ENCODE data around the gene PRKD2.
"Not testable (repeated sequence)": the region's sequence is repeated elsewhere in the genome, so short reads cannot be mapped to it uniquely, and the experiment has no call there.

The PRKD2 gene

DNA sequence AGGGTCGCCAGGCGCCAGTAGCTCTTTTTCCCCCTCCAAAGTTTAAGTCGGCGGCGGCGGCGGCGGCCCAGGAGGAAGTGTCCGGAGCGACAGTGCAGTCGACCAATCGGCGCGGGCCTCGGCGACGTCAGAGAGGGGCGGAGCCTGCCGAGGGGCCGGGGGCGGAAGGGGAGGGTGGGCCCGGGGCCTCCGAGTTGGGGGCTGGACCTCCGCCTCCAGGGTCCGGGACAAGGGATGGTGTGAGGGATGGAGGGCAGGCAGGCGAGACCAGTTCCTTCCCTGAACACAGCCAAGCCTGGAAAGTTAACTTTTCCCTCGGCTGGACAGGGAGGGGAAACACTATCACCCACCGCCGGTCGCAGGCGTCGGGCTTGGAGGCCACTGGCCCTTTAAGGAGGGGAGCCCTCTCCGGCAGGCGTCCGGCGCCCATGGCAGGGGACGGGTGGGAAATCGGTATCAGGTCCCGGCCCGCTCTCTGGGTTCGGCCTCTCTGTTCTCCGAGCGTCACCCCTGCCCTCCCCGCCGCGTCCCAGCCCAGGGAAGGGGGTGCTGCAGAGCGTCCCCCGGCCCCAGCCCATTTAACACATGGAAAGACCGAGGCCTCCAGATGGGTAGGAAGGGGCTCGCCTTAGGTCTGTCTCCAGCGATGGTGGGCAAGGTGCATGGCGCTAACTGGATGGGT lies at the start of gene PRKD2:
PRKD2 (minus strand) TSS at position 81 of the 682 bp plus-strand sequence. CDS start 744 bp downstream, outside the sequence.
- peak; percentile 76 for DNase-seq

DNA sequence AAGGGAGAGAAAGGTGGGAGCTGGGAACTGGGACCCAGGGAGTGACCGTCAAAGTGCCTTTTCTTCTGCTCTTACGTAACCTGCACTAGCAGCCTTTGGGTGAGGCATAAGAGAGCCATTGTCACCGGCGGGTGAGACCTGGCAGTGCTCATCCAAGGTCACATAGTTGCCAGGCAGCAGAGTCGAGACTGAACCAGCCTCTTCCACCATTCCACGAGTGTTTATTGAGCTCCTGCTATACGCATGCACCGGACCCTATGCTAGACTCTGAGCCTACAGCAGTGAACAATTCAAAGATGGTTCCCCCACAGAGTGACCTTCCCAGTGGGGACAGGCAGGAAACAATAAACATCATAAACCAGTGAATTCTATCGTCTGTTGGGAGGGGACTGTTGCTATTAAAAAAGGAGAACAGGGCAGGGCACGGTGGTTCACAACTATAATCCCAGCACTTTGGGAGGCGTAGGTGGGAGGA lies 47.9 kb upstream of the PRKD2 start:
- DNase-seq = no peak

DNA sequence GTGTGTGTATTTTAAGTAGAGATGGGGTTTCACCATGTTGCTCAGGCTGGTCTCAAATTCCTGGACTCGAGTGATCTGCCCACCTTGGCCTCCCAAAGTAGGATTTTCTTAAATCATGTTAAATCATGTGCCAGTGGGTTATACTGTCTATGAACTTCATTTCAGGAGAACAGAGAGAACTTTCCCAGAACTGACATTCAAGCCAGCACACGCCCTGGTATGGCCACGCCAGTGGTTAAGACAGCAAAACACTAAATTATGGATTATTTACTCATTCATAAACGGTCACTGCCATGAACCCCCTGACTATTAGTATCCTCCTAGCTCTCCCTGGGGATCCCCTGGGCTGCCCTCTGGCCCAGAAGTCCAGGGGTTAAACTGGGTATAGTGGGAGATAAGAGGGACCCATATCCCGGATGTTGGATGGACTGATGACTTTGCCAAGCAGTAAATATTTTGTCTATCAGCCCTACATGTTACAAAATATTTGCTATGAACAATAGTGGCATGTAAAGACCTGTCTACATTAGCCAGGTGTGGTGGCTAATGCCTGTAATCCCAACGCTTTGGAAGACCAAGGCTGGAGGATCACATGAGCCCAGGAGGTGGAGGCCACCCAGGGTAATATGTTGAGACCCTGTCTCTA lies 45.5 kb upstream of the PRKD2 start:
- DNase-seq = no peak

DNA sequence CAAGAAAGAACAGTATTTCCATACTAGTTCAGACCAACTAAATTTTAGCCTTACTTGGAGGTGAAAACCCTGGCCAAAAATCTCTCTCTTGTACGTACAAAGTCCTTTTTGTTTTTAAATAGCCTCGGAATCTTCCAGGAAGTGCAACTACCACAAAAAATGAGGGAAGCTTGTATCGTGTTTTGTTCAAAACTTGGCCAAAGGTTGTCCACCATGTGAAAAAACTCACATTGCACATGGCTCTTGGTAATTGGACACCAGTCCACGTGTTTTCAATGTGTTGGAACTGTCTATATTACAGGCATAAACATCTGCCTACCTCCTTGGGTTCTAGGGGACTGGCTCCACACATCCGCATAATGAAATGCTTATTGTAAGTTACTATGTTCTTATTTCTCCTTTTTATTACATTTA lies 44.5 kb upstream of the PRKD2 start:
- DNase-seq = no peak

DNA sequence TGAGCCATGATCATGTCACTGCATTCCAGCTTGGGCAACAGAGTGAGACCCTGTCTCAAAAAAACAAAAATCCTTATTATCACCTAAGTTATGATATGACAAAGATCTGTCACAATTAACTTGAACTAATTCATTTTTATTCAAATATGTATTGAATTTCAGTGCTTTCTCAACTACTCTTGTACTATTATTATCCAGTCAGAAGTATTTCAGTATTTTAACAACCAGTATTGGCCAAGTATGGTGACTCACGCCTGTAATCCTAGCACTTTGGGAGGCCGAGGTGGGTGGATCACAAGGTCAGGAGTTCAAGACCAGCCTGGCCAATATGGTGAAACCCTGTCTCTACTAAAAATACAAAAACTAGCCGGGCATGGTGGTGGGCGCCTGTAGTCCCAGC lies 44.0 kb upstream of the PRKD2 start:
- not testable (repeated sequence) for DNase-seq

DNA sequence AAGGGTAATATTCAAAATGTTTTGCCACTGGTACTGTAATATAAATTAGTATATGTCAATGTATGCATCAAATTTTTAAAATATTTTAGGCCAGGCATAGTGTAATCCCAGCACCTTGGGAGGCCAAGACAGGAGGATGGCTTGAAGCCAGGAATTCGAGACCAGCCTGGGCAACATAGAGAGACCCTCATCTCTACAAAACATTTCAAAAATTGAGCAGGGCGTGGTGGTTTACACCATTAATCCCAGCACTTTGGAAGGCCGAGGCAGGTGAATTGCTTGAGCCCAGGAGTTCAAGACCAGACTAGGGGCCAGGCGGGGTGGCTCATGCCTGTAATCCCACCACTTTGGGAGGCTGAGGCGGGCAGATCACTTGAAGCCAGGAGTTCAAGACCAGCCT lies 43.4 kb upstream of the PRKD2 start:
- DNase-seq = no peak

DNA sequence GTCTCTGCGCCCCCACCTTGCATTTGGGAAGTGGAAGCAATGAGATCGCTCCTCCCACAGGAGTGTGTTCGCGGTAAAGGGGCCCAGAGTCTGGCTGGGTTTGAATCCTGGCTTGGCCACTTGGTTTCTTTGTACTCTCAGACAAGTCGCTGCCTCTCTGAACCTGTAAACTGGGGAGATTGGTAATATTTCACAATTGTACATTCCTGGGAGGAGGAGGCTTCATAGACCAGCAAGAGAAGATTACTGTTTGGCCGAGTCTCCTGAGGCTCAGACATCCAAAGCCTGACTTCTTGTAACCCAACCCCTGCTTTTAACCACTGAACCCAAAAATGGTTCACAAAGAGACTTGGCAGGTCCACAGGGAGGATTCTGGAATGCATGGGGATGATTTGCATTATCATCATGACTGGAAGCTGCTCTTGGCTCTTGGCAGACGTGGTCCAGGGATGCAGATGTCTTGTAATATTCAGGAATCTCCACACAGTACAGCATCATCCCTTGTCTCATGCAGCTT lies 43.0 kb upstream of the PRKD2 start:
- DNase-seq = no peak

DNA sequence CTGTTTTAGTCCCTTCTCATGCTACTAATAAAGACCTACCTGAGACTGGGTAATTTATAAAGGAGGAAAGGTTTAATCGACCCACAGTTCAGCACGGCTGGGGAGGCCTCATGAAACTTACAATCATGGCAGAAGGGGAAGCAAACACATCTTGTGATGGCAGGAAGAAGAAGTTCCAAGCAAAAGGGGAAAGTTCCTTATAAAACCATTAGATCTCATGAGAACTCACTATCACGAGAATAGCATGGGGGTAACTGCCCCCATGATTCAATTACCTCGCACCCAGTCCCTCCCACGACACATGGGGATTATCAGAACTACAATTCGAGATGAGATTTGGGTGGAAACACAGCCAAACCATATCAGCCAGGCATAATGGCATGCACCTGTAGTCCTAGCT lies 42.3 kb upstream of the PRKD2 start:
- no peak for DNase-seq

DNA sequence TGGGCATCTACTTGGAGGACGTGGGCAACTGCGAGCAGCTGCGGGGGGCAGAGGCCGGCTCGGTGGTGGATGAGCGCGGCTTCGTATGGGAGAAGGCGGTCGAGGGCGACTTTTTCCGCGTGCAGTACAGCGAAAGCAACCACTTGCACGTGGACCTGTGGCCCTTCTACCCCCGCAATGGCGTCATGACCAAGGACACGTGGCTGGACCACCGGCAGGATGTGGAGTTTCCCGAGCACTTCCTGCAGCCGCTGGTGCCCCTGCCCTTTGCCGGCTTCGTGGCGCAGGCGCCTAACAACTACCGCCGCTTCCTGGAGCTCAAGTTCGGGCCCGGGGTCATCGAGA lies 39.6 kb upstream of the PRKD2 start:
- DNase-seq = no peak

DNA sequence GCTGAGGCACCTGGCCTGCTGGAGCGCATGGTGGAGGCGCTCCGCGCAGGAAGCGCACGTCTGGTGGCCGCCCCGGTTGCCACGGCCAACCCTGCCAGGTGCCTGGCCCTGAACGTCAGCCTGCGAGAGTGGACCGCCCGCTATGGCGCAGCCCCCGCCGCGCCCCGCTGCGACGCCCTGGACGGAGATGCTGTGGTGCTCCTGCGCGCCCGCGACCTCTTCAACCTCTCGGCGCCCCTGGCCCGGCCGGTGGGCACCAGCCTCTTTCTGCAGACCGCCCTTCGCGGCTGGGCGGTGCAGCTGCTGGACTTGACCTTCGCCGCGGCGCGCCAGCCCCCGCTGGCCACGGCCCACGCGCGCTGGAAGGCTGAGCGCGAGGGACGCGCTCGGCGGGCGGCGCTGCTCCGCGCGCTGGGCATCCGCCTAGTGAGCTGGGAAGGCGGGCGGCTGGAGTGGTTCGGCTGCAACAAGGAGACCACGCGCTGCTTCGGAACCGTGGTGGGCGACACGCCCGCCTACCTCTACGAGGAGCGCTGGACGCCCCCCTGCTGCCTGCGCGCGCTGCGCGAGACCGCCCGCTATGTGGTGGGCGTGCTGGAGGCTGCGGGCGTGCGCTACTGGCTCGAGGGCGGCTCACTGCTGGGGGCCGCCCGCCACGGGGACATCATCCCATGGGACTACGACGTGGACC lies 39.1 kb upstream of the PRKD2 start:
- DNase-seq = no peak

DNA sequence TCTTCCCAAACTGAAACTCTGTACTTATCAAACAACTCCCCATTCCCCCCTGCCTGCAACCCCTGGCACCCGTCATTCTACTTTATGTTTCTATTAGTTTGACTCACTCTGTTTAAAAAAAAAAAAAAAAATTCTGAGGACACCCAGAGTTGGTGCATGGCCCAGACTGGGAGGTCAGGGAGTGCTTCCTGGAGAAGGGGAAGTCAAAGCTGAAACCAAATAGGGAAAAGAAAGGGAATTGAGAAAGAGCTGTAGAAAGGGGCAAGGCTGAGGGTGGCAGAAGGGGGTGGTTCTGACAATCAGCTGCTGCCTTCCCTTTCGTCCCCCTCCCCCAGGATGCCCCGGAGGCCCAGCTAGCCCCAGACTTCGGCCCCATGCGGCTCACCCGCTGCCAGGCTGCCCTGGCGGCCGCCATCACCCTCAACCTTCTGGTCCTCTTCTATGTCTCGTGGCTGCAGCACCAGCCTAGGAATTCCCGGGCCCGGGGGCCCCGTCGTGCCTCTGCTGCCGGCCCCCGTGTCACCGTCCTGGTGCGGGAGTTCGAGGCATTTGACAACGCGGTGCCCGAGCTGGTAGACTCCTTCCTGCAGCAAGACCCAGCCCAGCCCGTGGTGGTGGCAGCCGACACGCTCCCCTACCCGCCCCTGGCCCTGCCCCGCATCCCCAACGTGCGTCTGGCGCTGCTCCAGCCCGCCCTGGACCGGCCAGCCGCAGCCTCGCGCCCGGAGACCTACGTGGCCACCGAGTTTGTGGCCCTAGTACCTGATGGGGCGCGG lies 38.4 kb upstream of the PRKD2 start:
- DNase-seq = no peak

DNA sequence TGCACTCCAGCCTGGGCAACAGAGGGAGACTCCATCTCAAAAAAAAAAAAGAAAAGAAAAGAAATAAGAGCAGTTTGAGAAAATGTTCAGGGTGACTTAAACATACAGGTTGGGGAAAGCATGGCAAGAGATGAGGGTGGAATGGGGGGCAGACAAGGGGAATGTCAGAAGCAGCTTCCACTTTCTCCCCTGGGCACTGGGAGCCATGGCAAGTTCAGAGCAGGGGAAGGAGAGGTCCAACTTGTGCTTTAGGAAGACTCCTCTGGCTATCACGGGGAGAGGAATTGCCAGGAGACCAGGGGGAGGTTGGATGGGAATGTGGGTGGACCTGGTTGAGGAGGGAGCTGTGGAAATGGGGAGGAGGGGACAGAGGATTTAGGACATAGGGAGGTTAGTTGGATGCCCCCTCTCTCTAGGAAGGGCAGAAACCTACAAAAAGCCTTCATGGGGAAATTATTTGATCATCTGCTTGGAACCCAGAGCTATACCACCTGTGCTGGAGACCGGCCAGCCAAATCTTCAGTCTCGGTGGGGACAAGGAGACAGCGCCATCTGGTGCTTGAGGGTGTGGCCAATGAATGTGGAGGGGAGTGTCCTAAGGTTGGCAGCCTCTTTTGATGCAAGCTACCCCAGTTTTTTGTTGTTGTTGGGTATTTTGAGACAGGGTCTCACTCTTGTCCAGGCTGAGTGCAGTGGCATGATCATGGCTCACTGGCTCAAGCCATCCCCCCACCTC lies 36.7 kb upstream of the PRKD2 start:
- no peak for DNase-seq

DNA sequence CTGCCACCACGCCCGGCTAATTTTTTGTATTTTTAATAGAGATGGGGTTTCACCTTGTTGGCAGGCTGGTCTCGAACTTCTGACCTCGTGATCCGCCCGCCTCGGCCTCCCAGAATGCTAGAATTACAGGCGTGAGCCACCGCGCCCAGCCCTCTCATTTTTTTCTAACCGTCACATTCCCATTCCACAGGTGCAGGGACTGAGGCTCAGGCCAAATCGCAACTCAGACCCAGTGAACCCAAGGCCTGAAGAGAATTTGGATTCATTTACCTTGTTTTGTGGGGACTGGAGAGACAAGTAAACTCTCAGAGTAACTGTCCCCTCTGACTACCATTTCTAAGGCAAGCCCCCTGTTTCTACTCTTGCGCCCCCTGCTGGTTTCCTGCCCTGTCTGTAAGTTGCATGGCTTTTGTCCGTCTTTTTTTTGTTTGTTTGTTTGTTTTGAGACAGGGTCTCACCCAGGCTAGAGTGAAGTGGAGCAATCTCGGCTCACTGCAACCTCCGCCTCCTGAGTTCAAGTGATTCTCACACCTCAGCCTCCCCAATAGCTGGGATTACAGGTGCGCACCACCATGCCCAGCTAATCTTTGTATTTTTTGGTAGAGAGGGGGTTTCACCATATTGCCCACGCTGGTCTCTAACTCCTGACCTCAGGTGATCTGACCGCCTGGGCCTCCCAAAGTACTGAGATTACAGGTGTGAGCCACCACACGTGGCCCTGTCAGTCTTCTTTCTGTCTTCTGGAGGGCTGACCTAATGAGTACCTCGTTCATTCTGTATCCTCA lies 31.6 kb upstream of the PRKD2 start:
- DNase-seq = peak; percentile 63

DNA sequence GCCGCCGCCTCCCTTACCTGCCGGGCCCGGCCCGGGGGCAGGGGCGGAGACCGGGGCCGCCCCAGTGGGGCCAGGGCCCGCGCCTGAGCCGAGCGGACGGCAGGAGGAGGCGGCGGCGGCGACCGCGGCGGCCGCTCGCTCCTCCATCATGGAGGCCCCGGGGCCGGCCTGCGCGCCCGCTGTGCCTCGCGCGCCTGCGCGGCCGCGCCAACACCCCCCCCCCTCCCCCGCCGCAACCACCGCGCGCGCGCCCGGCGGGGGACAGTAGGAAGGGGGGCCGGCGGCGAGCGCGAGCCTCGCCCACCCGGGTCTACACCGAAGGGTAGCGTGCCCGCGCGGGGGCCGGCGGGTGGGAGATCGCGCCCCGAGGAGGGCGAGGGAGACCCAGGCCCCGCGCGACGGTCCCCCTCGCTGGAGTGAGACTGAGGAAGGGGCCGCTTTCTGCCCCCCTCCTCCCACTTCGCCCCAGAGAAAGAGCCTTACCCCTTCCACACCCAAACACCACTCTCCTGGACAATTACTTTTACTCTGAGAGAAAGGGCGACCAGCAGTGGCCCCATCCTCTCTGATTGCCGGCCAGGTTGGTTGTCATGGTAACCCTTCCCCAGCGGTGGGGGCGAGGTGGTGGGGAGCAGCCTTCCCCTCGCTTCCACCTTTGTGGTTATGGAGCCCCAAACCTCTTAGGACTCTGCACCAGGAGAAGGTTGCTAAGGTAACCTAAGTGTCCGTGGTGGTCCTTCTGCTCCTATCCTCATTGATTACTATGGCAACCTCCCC lies 29.6 kb upstream of the PRKD2 start, which contains the start of gene STRN4:
STRN4 (minus strand) TSS at position 170 of the 777 bp plus-strand sequence; CDS start at position 150, 20 bp downstream.
- peak; percentile 42 for DNase-seq

DNA sequence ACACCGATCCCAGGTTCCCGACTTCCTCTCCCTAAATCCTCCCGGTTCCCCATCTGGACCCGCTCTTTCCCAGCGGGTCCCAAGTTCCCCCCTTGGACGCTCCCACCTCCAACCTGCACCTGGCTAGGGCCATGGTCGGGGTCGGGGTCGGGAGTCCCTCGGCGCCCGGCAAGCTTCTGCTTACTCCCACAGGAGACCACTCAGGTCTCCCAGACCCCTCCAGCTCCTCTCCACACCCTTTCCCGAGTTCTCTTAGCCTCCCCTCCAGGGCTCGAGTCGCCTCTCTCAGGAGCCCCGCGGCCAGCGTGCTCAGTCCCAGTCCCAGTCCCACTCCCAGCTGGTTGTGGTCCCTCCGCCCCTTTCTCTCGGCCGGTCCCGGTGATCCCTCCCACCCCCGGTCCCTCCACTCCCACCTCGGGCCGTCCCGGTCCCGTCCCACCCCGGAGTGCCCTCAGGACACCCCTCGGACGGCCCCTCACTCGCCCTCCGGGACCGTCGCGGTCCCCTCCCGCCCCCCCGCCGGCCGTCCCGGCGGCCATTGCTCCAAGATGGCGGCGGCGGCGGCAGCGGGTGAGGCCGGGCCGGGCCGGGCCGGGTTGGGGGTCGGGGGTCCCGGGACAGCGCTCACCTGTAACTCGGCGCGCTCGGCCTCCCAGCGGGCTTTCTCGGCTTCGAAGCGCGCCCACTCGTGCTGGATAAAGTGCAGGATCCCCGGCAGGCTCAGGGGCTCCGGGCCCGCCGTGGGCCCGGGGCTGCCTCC lies 28.8 kb upstream of the PRKD2 start, which contains the start of gene FKRP:
FKRP (plus strand) TSS at position 537 of the 760 bp plus-strand sequence. CDS start 9,394 bp downstream, outside the sequence.
- no peak for DNase-seq

DNA sequence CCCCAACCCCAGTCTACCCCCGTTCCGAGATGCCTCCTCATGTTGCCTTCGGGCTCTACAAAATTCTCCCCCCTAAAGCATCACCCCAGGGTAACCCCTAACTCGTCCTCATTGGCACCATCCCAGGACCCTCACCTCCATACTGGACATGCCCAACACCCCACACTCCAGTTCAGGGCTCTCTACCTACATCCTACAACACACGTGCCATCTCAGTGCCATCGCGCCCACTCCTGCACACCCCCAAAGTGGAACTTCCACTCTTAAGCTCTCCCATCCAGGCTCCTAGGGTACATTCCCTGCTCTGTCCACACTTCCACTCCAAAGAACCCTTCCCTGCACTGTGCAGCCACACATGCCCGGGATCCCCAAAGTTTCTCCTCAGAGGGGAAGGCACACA lies 28.1 kb upstream of the PRKD2 start:
- DNase-seq = no peak

DNA sequence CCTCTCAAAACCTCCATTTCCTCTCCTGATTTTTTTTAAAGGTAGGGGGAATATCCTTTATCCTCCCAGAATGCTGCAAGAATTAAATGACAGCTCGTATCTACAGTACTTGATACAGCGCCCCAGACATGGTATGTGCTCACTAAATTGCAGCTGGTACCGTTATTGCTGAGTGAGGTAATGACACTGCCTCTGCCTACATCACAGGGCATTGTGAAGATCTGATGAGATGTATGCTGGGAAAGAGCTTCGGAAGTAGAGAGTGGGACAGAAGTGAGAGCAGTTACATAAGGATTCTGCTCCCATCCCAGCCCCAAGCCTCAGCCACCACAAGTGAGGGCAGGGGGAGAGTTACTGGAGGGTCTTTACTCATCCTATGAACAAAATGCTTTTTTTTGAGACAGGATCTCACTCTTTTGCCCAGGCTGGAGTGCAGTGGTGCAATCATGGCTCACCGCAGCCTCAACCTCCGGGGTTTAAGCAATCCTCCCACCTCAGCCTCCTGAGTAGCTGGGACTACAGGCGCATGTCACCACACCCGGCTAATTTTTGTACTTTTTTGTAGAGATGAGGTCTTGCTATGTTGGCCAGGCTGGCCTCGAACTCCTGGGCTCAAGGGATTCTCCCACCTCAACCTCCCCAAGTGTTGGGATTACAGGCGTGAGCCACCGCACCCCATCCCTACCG lies 27.2 kb upstream of the PRKD2 start:
- no peak for DNase-seq

DNA sequence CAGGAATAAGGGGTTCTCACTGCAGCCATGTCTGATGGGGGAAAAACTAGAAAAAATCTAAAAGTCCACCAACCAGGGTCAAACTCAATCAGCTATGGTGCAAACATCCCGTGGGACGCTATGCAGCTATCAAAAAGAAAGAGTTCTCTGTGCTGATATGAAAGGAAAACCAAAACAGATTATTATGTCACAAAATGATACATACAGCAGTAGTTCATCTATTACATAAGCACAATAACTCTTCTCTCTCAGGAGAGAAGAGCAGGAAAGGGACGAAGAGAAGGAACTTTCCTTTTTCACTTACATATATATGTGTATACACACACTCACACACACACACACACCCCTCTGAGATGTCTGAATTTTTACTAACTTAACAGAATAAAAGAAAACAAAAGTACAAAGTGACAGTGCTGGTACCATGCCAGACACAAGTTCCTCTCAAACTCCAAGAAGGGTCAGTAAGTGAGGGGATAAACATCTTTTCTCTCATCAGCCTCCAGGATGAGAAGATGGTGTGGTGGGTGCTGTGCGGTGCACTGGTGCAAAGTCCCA lies 26.1 kb upstream of the PRKD2 start:
- no peak for DNase-seq

DNA sequence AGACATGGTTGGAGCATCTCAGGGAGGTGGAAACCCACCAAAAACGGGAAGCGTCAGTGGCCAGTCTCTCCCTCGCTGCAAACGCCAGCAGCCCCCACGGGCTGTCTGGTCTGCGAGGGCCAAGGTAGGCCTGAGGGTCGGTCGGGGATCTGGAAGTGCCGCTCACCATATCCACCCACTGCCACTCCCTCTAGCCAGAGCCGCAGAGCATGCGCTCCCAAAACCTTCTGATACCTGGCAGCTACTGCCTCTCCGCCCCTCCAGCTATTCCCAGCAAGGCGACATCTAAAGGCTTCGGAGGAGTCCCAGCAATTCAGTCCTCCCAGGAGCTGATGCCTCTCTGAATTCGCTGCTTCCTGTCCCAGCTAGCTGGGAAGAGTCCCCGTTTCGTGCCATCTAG lies 24.5 kb upstream of the PRKD2 start:
- no peak for DNase-seq
